Transverse colon (tissue), 4 donors: ENCODE measurements around the gene MYH13. TPM values are rescaled to one million over a fixed set of nuclear protein-coding genes. Genes with fewer than 3 reads are reported as not detected.

Experiments used
- DNase-seq: peaks from one replicate; pipeline ENCODE4 v3.0.0-alpha.2; 2019
- H3K27ac ChIP-seq, 4 donors: fragments of 200-600 bp; sonication (generic); 2 replicates each; pipeline ENCODE4 v1.5.1; 2016 to 2018; ENCODE audit warnings: inconsistent platforms in 4 of 4
- H3K27me3 ChIP-seq: fragments of 200-600 bp; sonication (generic); 2 replicates; pipeline ENCODE4 v1.5.1; 2017; ENCODE audit warnings: inconsistent platforms
- H3K36me3 ChIP-seq, 4 donors: fragments of 200-600 bp; sonication (generic); 2 replicates each; pipeline ENCODE4 v1.5.1; 2017 to 2019; ENCODE audit warnings: inconsistent platforms in 4 of 4
- H3K4me1 ChIP-seq, 4 donors: fragments of 200-600 bp; sonication (generic); 2 replicates each; pipeline ENCODE4 v1.5.1; 2017 to 2020; ENCODE audit warnings: inconsistent platforms in 4 of 4
- H3K4me3 ChIP-seq, 4 donors: fragments of 200-600 bp; sonication (generic); 1 replicate in 1 of 4; 2 replicates in 3 of 4; pipeline versions ENCODE4 v1.5.1 to v1.6.1; 2017 to 2019; ENCODE audit warnings: inconsistent platforms in 4 of 4
- H3K9me3 ChIP-seq, 2 donors: fragments of 200-600 bp; sonication (generic); 2 replicates each; pipeline ENCODE4 v1.5.1; 2017 to 2019; ENCODE audit warnings: inconsistent platforms in 2 of 2
- EP300 ChIP-seq: sonication (generic); formaldehyde crosslinking; IDR thresholded peaks from one replicate; pipeline ENCODE4 v1.6.1; 2017; ENCODE audit warnings: antibody characterized with exemption, low read depth
- POLR2A ChIP-seq: fragments of 450-650 bp; IDR thresholded peaks from one replicate; pipeline ENCODE4 v1.6.1; 2016; ENCODE audit warnings: antibody characterized with exemption, mild to moderate bottlenecking, moderate library complexity
- POLR2AphosphoS5 ChIP-seq, 3 donors: sonication (generic); formaldehyde crosslinking; IDR thresholded peaks; one replicate each; pipeline ENCODE4 v1.6.1; 2016; ENCODE audit warnings: antibody characterized with exemption in 3 of 3
- WGBS, 2 donors: methylation state at CpG; one replicate each; pipeline ENCODE4 v1.1.5; 2018; ENCODE audit warnings: low coverage in 1 of 2; 5-methylcytosine and 5-hydroxymethylcytosine counted together
- in situ Hi-C, 4 donors: fragments of 200-750 bp; cut with MboI; loops; one replicate each; pipeline versions ENCODE4 v1.15.0 to v1.15.1; 2017; ENCODE audit warnings: low sequenced_read_pairs in 3 of 4, low pct_ligation_motif_present in 1 of 4, low pct_unique_long_range_greater_than_20kb in 1 of 4
- intact Hi-C: fragments of 100-400 bp; cut with DNase I; formaldehyde crosslinking; loops from one replicate; pipeline ENCODE4 v1.15.1; 2023; ENCODE audit warnings: low total_unique reads
- total RNA-seq, 4 donors: library from RNA; depleted of rRNA; stranded (reverse); fragments of >200 nt; gene quantifications; one replicate each; pipeline ENCODE4 v1.1.0, GENCODE V29; 2016
- TF ChIP-seq, protein P1 (sequence below), 5 experiments: fragments of 200-600 bp in 3 of 5; fragments of 450-650 bp in 2 of 5; sonication (generic) in 3 of 5; IDR thresholded peaks; 1 replicate in 2 of 5; 2 replicates in 3 of 5; pipeline ENCODE4 v1.5.1; 2016 to 2017; ENCODE audit warnings: antibody characterized with exemption in 5 of 5, inconsistent platforms in 3 of 5, mild to moderate bottlenecking in 2 of 5, moderate library complexity in 1 of 5

Gene MYH13
- total RNA-seq, 4 donors from 2014 or later = 0.14 to 2.6 (median 0.16) TPM; not detected in 1

DNA sequence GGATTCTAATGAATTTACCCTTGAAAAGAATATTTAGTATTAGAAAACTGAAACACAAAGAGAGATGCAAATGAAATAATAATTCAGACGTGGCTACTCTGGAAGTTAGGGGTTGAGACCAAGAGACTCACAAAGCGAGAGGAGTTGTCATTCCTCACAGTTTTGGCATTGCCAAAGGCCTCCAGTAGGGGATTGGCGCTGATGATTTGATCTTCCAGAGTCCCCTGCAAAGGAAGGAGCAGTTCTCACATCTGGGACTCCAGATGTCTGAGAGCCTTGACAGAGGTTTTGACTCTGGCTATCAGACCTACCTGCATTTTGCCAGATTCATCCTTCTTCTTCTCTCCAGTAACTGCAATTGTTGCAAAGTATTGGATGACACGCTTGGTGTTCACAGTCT is 42.4 kb upstream of the MYH13 start:
- H3K4me1 ChIP-seq = no peaks in the 10 kb centered on the region
- TF ChIP-seq POLR2AphosphoS5 (IDR thresholded peaks at IDR 0.05) = no peak
- TF ChIP-seq EP300 = no peak
- TF ChIP-seq POLR2A = no peak
- TF ChIP-seq, protein P1, sequence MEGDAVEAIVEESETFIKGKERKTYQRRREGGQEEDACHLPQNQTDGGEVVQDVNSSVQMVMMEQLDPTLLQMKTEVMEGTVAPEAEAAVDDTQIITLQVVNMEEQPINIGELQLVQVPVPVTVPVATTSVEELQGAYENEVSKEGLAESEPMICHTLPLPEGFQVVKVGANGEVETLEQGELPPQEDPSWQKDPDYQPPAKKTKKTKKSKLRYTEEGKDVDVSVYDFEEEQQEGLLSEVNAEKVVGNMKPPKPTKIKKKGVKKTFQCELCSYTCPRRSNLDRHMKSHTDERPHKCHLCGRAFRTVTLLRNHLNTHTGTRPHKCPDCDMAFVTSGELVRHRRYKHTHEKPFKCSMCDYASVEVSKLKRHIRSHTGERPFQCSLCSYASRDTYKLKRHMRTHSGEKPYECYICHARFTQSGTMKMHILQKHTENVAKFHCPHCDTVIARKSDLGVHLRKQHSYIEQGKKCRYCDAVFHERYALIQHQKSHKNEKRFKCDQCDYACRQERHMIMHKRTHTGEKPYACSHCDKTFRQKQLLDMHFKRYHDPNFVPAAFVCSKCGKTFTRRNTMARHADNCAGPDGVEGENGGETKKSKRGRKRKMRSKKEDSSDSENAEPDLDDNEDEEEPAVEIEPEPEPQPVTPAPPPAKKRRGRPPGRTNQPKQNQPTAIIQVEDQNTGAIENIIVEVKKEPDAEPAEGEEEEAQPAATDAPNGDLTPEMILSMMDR (IDR thresholded peaks at IDR 0.05) = no peak
- H3K27ac ChIP-seq = no peak overlapping the region
- DNase-seq = no peak
- WGBS, 2 donors = 75% methylated on average over 4 of the region's 4 CpGs; no CpG with 5 or more reads in 1 of the 2 donors
- no peaks in the 10 kb centered on the region for H3K27me3 ChIP-seq
- no peaks in the 10 kb centered on the region for H3K9me3 ChIP-seq
- in situ Hi-C loops = no loop called here
- H3K4me3 ChIP-seq = no peak overlapping the region
- H3K36me3 ChIP-seq = no peaks in the 10 kb centered on the region
- intact Hi-C loops = no loop called here

DNA sequence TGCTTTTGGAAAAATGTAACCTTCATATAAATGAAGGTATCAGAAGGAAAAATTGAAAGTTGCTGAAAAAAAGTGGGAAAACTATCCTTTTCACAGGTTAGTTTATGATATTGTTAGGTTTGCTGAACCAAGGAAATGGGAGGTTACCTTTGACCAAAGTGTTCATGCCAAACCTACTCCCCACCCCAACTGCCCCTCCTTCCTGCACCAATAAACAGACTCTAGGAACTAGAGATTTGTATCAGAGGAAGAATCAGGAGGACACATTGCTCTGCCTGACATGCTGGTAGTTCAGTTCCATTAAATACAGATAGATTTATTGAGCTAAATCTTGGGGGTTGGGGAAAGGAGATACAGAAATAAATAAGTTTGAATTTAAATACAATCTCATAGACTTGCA is 30.8 kb upstream of the MYH13 start:
- in situ Hi-C loops = no loop called here
- no peaks in the 10 kb centered on the region for H3K36me3 ChIP-seq
- H3K4me1 ChIP-seq = peaks cover 0 to 10% (median 2%) of the 10 kb centered on the region in 4 donors
- peak; percentile 48 for DNase-seq
- no peaks in the 10 kb centered on the region for H3K27me3 ChIP-seq
- H3K9me3 ChIP-seq = no peaks in the 10 kb centered on the region
- intact Hi-C loops = no loop called here
- peak overlapping the region in 1 of 4 donors; percentile 35 for H3K27ac ChIP-seq
- TF ChIP-seq POLR2AphosphoS5 (IDR thresholded peaks at IDR 0.05) (no peak), EP300 (no peak), POLR2A (no peak)
- TF ChIP-seq, protein P1 (IDR thresholded peaks at IDR 0.05) = no peak
- no peak overlapping the region for H3K4me3 ChIP-seq

DNA sequence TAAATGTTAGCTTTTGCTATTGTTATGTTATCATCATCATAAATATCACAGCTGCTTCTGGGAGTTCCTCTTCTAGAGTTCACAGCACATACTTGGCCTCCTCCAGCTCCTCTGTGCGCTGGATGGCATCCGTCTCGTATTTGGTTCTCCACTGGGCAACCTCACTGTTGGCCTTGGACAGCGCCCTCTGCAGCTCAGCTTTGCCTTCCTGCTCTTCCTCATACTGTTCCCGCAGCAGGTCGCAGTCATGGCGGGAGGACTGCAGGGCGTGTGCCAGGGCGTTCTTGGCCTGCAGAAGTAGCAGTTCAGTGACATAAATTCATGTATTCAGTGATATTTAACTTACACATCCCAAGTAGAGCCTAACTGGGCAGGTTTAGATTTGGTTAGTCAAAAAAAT is 25.5 kb upstream of the MYH13 start:
- H3K27ac ChIP-seq = no peak overlapping the region
- no peaks in the 10 kb centered on the region for H3K27me3 ChIP-seq
- H3K4me3 ChIP-seq = no peak overlapping the region
- in situ Hi-C loops (no loop called here), intact Hi-C loops (loop anchor here (5.0 kb wide), 2 partner anchors 1249 to 1506 kb away; no protein-coding TSS in a partner anchor)
- no peaks in the 10 kb centered on the region for H3K36me3 ChIP-seq
- H3K4me1 ChIP-seq = peaks cover 0 to 3% (median 0%) of the 10 kb centered on the region in 4 donors
- no peak for TF ChIP-seq POLR2AphosphoS5 (IDR thresholded peaks at IDR 0.05)
- TF ChIP-seq EP300 = no peak
- TF ChIP-seq, protein P1 (IDR thresholded peaks at IDR 0.05) = no peak
- H3K9me3 ChIP-seq = no peaks in the 10 kb centered on the region
- WGBS, 2 donors = 87 to 88% methylated on average over 9 of the region's 9 CpGs
- no peak for DNase-seq

GRCh38 chr17:10396524-10397163 is 23.8 kb upstream of the MYH13 start:
- H3K36me3 ChIP-seq = no peaks in the 10 kb centered on the region
- H3K4me1 ChIP-seq = no peaks in the 10 kb centered on the region
- no peak for DNase-seq
- intact Hi-C loops (loop anchor here (5.0 kb wide), 2 partner anchors 1251 to 1504 kb away; no protein-coding TSS in a partner anchor), in situ Hi-C loops (no loop called here)
- TF ChIP-seq, protein P1 (IDR thresholded peaks at IDR 0.05) = no peak
- TF ChIP-seq POLR2A = no peak
- 72 to 77% methylated on average over 14 of the region's 14 CpGs for WGBS, 2 donors
- H3K27ac ChIP-seq = no peak overlapping the region
- H3K27me3 ChIP-seq = no peaks in the 10 kb centered on the region
- H3K4me3 ChIP-seq = no peak overlapping the region
- H3K9me3 ChIP-seq = no peaks in the 10 kb centered on the region
